Measurements from ENCODE around the gene SHCBP1. TPM values are rescaled to one million over a fixed set of nuclear protein-coding genes. Genes with fewer than 3 reads are reported as not detected.

The SHCBP1 gene
- total and polyA plus RNA-seq, 2 of the 4 experiments (the other 2 are of a cell fraction) = 18.3 to 18.6 TPM

- 73% methylated on average over 25 of the region's 42 CpGs; no CpG with 5 or more reads in 1 of the 2 experiments for WGBS, 2 experiments (ENCODE audit: extremely low coverage in 2 of 2, insufficient read length in 1 of 2)
- peaks cover under 1% of the 10 kb centered on the region for H3K4me1 ChIP-seq (ENCODE audit: control insufficient read depth, insufficient read depth, low read length)
- H3K27ac ChIP-seq (ENCODE audit: insufficient read depth, low read length) = no peak overlapping the region
- dilution Hi-C loops (cut with HindIII; ENCODE audit: low sequenced_read_pairs, unreplicated experiment) = no loop called here
- H3K9me1 ChIP-seq (ENCODE audit: insufficient read depth, low read length) = no peaks in the 10 kb centered on the region
- H3K4ac ChIP-seq (ENCODE audit: low read depth, low read length) = no peak overlapping the region
- intact Hi-C loops (cut with micrococcal nuclease) = no loop called here
- H3K56ac ChIP-seq (ENCODE audit: extremely low read depth, insufficient read depth, low read length) = no peak overlapping the region
- H3K23ac ChIP-seq (ENCODE audit: low read depth, low read length) = no peak overlapping the region
- no peaks in the 10 kb centered on the region for H3K36me3 ChIP-seq (ENCODE audit: control insufficient read depth, insufficient read depth, low read length)
- peak overlapping the region; percentile 37 for H2AFZ ChIP-seq (replicated peaks; ENCODE audit: low read length, poor library complexity)
- ChIA-PET CTCF (no interaction called here), POLR2A (ENCODE audit: unreplicated experiment) (no interaction called here)
- no peak overlapping the region for H4K8ac ChIP-seq (ENCODE audit: low read depth in 2 of 2, low read length in 2 of 2)
- in situ Hi-C loops (cut with MboI; ENCODE audit: low sequenced_read_pairs) = no loop called here
- H3K18ac ChIP-seq (ENCODE audit: low read depth, low read length) = no peak overlapping the region
- no peak overlapping the region for H3K4me2 ChIP-seq (ENCODE audit: low read depth, low read length)
- ATAC-seq (ENCODE audit: low read depth) = no peak
- H4K91ac ChIP-seq (ENCODE audit: insufficient read depth, low read depth, low read length) = no peak overlapping the region
- no peak overlapping the region for H2BK5ac ChIP-seq (ENCODE audit: low read depth, low read length, poor library complexity, severe bottlenecking)
- H3K9me3 ChIP-seq (ENCODE audit: control insufficient read depth, insufficient read depth, low read length) = no peaks in the 10 kb centered on the region; the same call in 1 of the 2 replicates
- no peaks in the 10 kb centered on the region for H3K79me1 ChIP-seq (ENCODE audit: low read depth in 1 of 2, low read length in 2 of 2)
- H3K9ac ChIP-seq (ENCODE audit: low read depth, low read length) = no peak overlapping the region
- no peak overlapping the region for H2AK9ac ChIP-seq (replicated peaks; ENCODE audit: low read depth, low read length, poor library complexity)
- H4K5ac ChIP-seq (ENCODE audit: low read depth, low read length) = no peak overlapping the region
- H3K4me3 ChIP-seq (ENCODE audit: insufficient read depth, low read depth, low read length) = no peak overlapping the region
- no peak for DNase-seq
- TF ChIP-seq NFE2L2 (IDR thresholded peaks at IDR 0.05; ENCODE audit: low read depth, low read length) = no peak
- TF ChIP-seq, protein P1, sequence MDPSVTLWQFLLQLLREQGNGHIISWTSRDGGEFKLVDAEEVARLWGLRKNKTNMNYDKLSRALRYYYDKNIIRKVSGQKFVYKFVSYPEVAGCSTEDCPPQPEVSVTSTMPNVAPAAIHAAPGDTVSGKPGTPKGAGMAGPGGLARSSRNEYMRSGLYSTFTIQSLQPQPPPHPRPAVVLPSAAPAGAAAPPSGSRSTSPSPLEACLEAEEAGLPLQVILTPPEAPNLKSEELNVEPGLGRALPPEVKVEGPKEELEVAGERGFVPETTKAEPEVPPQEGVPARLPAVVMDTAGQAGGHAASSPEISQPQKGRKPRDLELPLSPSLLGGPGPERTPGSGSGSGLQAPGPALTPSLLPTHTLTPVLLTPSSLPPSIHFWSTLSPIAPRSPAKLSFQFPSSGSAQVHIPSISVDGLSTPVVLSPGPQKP (IDR thresholded peaks at IDR 0.05; ENCODE audit: borderline replicate concordance, low read depth, low read length) = no peak
- no peak for TF ChIP-seq MAFK (IDR thresholded peaks at IDR 0.05; ENCODE audit: low read depth, low read length)
- TF ChIP-seq USF2 (IDR thresholded peaks at IDR 0.05; ENCODE audit: low read depth, low read length) = no peak
- no peak for TF ChIP-seq RAD21 (IDR thresholded peaks at IDR 0.05; ENCODE audit: low read length)
- no peak for TF ChIP-seq CHD1 (IDR thresholded peaks at IDR 0.05; ENCODE audit: low read depth, low read length)
- TF ChIP-seq FOS (IDR thresholded peaks at IDR 0.05; ENCODE audit: low read depth, low read length) = no peak
- no peak for TF ChIP-seq CEBPB (IDR thresholded peaks at IDR 0.05; ENCODE audit: low read depth, low read length)
- TF ChIP-seq POLR2A (IDR thresholded peaks at IDR 0.05; ENCODE audit: low read depth, low read length) = no peak
- H2AK5ac ChIP-seq (ENCODE audit: low read depth, low read length) = no peak overlapping the region
- no peak overlapping the region for H2BK120ac ChIP-seq (ENCODE audit: low read depth, low read length)
- no peak overlapping the region for H2BK20ac ChIP-seq (ENCODE audit: low read depth, low read length)
- no peaks in the 10 kb centered on the region for H3K27me3 ChIP-seq (ENCODE audit: control insufficient read depth, insufficient read depth, low read length)
- H2BK15ac ChIP-seq (ENCODE audit: low read depth, low read length) = no peak overlapping the region
- H3K14ac ChIP-seq (replicated peaks; ENCODE audit: low read depth, low read length) = no peak overlapping the region
- no peaks in the 10 kb centered on the region for H4K20me1 ChIP-seq (ENCODE audit: insufficient read depth, low read length)
- no TSS peak for BruUV-seq (replicated peaks)
Observed at GRCh38 chr16:46568472-46569230, 52.5 kb downstream of the SHCBP1 start.

Measured in IMR-90 (cell line).